Frontal cortex (tissue), 4 donors: ENCODE results near the gene ANKRD37. TPM values are rescaled to one million over a fixed set of nuclear protein-coding genes. Genes with fewer than 3 reads are reported as not detected.
A peak's percentile ranks its signal among the peaks of the same experiment; 100 is the strongest.

Experiments used
- DNase-seq, 2 donors: peaks; one replicate each; pipeline ENCODE4 v3.0.0; 2012; ENCODE audit warnings: low spot score in 2 of 2
- FAIRE-seq: peaks from 2 replicates; lab custom pipeline; 2012; peaks lifted over from hg19 to GRCh38; lab: Jason Lieb, UNC
- total RNA-seq: library from RNA; depleted of rRNA; stranded (reverse); fragments of >200 nt; gene quantifications from one replicate; pipeline ENCODE4 v1.2.3, GENCODE V29; 2014
- donor health status: control.
- donor health status: control.
- donor health status: control.

ANKRD37 gene
- total RNA-seq, 1 donor from 2014 or later, result 9.4 TPM

DNA sequence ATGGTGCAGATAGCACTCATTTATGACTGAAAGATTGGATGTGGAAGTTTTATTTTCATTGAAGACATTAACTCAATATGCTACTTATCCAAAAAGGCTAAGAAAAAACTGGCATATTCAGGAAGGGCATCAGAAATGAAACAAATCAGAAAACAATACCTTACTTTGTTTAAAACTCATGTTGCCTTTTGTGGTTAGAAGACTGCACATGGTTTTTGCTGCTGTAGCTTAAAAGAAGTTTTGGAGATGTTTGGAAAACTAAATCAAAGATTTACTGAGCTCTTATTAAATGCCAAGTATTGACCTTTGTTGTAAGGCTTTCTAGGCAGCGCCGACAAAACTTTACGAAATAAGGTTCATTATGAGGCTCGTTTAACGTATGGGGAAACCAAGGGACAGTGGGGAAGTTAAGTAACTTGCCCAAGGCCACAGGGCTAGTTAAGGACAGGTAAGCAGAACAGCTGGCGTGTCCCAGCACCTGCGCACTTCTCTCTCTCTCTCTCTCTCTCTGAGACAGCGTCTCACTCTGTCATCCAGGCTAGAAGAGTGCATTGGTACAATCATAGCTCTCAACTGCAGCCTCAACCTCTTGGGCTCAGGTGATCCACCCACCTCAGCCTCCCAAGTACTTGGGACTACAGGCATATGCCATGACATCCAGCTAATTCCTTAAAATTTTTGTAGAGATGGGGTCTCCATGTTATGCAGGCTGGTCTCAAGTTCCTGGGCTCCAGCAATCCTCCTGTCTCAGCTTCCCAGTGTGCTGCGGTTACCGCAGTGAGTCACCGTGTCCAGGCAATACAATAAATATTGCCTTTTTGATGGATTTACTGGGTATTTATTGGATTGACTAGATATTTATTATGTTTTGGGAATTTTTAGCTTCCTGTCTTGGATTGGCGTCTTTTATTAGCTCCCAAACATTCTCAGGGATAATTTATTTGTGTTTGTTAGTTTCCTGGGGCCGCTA, 17.0 kb upstream of the ANKRD37 start:
- DNase-seq (no peak), FAIRE-seq (no peak)

GRCh38 chr4:185380320-185380719, 16.3 kb upstream of the ANKRD37 start:
- FAIRE-seq (no peak), DNase-seq (no peak)

DNA sequence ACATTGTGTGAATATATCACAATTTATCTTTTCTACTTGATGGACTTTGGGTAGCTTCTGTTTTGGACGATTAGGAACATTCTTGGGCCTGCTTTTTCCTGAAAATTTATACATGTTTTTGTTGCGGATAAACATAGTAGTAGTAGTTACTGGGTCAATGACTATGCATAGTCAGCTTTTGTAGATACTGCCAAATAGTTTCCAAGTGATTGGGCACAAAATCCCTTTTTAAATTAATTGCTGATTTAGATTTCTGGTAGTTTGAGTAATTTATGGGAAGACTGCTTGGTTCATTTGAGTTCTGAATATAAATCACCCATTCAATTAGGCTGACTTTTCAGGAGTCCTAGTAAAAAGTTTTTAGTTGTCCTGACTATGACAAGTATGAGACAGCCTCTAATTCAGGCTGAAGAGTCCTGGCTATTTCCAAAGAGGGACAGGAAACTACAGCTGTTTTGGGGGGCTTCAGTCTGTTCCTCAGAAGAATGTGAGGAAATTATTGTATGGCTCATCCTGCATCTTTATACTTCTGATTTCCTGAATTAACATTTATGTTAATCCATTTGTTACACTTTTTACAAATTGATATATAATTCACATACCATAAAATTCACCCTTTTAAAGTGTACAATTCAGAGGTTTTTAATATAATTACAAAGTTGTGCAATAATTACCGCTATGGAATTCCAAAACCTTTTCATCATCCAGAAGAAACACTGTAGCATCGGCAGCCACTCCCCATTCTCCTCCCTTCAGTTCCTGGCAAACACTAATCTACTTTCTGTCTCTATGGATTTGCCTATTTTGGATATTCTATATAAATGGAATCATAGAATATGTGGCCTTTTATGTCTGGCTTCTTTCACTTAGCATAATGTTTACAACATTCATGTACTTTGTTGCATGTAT, 15.1 kb upstream of the ANKRD37 start:
- no peak for FAIRE-seq
- DNase-seq, result no peak

DNA sequence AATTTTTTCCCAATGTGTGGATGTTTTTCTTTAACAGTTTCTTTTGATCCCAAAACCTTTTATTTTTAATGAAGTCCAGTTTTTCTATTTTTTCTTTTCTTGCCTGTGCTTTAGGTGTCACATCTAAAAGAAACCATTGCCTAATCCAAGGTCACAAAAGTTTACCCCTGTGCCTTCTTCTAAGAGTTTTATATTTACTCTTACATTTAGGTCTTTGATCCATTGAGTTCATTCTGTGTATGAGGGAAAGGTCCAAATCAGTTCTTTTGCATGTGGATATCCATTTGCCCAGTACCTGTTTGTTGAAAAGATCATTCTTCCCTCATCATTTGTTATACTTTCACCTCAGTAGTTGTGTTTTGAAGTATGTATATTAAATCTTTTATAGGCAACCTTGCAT, 13.9 kb upstream of the ANKRD37 start:
- FAIRE-seq (no peak), DNase-seq (no peak)

- FAIRE-seq, result no peak
- no peak for DNase-seq
Measured at GRCh38 chr4:185383451-185383850, 13.2 kb upstream of the ANKRD37 start.

DNA sequence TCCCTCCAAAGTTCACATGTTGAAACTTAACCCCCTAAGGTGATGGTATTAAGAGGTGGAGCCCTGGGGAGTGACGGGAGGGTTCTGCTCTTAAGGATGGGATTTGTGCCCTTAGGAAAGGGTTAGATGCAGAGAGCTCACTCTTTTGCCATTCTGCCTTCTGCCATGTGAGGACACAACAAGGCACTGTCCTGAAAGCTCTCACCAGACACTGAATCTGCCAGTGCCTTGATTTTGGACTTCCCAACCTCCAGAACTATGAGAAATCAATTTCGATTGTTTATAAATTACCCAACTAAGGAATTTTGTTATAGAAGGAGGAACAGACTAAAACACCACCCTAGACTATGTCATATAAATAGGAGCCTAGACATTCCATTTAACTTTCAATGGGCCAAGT, 12.6 kb upstream of the ANKRD37 start:
- DNase-seq, result no peak
- FAIRE-seq, result no peak

DNA sequence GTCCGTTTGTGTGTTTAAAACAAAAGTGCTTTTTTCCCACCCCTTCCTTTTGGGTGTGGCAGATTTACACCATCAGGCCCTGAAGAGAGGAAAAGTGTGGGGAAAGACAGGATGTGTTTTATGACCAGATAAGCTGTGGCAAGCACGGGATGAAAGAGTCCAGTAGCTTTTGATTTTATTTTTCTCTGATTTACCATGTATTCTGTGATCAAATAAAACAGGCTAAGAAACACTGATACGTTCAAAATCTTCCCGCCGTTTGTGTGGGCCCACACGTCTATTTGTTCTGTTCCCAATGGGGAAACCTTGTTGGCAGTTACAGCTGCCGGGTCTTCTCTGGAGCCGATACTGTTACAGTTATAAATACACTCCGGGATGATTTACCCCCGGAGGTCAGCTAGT, 11.7 kb upstream of the ANKRD37 start:
- FAIRE-seq (no peak), DNase-seq (no peak)

- FAIRE-seq (no peak), DNase-seq (no peak)
Measured at GRCh38 chr4:185387957-185388356, 8.7 kb upstream of the ANKRD37 start.

DNA sequence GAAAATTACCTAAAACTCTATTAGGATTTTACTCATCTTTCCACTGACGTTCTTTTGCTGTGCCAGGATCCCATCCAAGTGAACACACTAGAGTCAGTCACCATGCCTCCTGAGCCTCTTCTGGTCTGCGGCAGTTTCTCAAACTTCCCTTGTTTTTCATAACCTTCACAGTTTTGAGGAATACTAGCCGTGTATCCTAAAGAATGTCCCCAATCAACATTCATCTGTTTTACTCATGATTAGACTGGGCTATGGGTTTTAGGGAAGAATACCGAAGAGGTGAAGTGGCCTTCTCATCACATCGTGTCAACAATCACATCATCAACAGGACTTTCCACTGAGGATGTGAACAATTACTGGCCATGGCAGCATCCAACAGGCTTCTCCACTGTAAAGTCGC, 5.7 kb upstream of the ANKRD37 start:
- DNase-seq, result no peak
- FAIRE-seq, result no peak

GRCh38 chr4:185392156-185392555, 4.5 kb upstream of the ANKRD37 start:
- FAIRE-seq, result no peak
- DNase-seq, result no peak

DNA sequence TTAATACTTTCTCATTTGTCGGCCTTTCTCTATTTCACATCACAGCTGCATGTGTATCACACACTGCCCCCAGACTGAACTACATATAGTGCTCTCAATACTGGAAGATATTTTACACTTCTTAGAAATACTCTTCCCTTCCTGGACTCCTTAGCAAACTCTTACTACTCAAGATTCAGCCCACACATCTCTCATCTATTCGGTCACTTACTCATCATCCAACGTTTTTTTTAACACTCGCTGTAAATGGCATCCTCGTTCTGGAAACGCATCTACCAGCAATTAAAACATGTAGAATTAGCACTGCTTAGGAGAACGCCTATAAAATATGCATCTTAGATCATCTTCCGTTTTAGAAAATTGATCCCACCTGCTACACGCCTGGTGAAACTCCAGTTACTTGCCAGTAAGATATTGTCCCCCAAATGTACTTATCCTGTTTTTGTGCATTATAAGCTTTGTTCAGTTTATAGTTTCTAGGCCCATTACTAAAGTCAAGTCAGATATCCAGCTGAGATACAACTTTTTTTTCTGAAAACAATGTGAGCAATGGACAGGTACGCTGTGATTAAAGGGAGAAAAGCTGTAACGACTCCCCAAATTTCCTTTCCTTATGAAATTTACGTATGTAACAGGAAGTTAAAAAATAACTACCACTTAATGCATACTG, 1.9 kb upstream of the ANKRD37 start:
- no peak for FAIRE-seq
- peak in 1 of 2 donors; percentile 16 for DNase-seq

GRCh38 chr4:185395238-185395955, 1.2 kb upstream of the ANKRD37 start, which contains the start of gene LRP2BP:
TSS of gene LRP2BP (minus strand) at chr4:185395924. CDS start at chr4:185378186, 17,738 bp downstream.
- DNase-seq, result peak in 1 of 2 donors; percentile 82
- FAIRE-seq, result peak; percentile 55

DNA sequence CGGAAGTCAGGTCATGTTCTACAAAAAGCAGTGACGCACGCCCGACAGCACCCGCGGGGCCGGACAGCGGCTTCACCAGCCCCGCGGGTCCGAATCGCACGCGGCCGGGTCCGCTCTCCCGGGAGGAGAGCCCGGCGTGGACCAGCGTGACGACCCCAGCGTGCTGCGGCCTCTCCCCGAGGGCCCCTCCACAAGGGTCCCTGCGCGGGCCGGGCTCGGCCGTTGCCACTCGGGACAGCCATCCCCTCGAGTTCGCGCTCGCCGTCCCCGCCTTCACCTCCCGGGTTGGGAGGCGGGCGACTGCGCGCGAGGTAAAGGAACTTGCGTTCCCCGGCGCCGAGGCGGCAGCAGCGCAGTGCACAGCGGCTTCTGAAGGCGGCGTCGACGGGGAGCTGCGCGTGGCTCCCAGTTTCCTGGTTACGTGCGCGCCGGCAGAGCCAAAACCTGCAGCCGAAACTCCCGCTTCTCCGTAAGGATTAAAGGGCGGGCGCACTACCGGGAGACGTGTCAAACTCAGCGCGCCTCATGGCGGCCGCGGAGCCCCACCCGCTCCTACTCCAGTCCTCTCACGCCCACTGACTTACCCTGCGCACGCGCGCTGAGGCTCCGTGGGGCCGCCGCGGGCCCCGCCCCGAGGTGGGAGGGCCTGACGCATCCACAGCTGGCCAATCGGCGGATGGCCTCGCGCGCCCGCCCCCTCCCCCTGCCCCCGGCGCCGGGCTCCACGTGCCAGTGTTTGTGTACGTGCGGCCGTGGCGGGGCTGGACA, 501 bp upstream of the ANKRD37 start:
- DNase-seq, result peak; percentile 97
- no peak for FAIRE-seq

- FAIRE-seq (no peak), DNase-seq (no peak)
Measured at GRCh38 chr4:185398618-185399017, 2.0 kb downstream of the ANKRD37 start.

- no peak for FAIRE-seq
- no peak for DNase-seq
Measured at GRCh38 chr4:185399466-185399865, 2.8 kb downstream of the ANKRD37 start.

GRCh38 chr4:185404031-185404430, 7.4 kb downstream of the ANKRD37 start:
- FAIRE-seq, result no peak
- no peak for DNase-seq

- FAIRE-seq (no peak), DNase-seq (no peak)
Measured at GRCh38 chr4:185405296-185405999, 8.8 kb downstream of the ANKRD37 start.

DNA sequence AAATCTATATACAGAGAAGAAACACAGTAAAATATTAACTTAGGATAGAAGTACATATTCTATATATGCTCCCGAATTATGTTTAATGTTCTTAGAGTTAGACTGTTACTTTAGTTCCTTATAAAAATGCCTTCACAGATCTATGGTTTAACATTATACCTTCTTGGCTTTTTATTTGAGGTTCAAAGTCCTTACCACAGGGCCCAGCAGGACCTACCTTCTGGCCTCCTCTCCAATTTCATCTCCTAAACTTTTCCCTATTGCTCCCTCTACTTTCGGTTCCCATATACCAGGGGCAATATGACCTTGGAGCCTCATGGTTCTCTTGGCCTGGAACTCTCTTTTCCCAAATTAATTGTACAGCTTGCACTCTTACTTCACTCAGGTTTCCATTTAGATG, 11.8 kb downstream of the ANKRD37 start:
- DNase-seq (no peak), FAIRE-seq (no peak)
